Muscle layer of colon (tissue), 2 donors: ENCODE data around the gene YBX1.
"Not testable (repeated sequence)": the region's sequence is repeated elsewhere in the genome, so short reads cannot be mapped to it uniquely, and the experiment has no call there.

Experiments
- H3K27ac ChIP-seq: one replicate; pipeline ENCODE4 v1.7.0; 2013; ENCODE audit warnings: low read depth, mild to moderate bottlenecking, low read length, moderate library complexity
- H3K27me3 ChIP-seq, 2 donors: one replicate each; pipeline ENCODE4 v1.7.0; 2013; ENCODE audit warnings: low read length in 2 of 2, mild to moderate bottlenecking in 2 of 2; ENCODE audit not compliant: insufficient read depth in 2 of 2, control insufficient read depth in 1 of 2
- H3K36me3 ChIP-seq: one replicate; pipeline ENCODE4 v1.7.0; 2013; ENCODE audit warnings: mild to moderate bottlenecking, low read length; ENCODE audit not compliant: insufficient read depth
- H3K4me1 ChIP-seq: one replicate; pipeline ENCODE4 v1.7.0; 2013; ENCODE audit warnings: mild to moderate bottlenecking, low read length; ENCODE audit not compliant: insufficient read depth
- H3K4me3 ChIP-seq, 2 donors: one replicate each; pipeline ENCODE4 v1.7.0; 2013; ENCODE audit warnings: low read length in 2 of 2, low read depth in 1 of 2, mild to moderate bottlenecking in 1 of 2, moderate library complexity in 1 of 2
- H3K9ac ChIP-seq: one replicate; pipeline ENCODE4 v1.7.0; 2013; ENCODE audit warnings: low read length
- H3K9me3 ChIP-seq: one replicate; pipeline ENCODE4 v1.7.0; 2013; ENCODE audit warnings: mild to moderate bottlenecking, low read length
- donor health status: abdominal sarcoma.
- donor health status: Adenocarcinoma of cecum.

Gene YBX1

GRCh38 chr1:42691157-42691498 is 8.9 kb downstream of the YBX1 start:
- Histone ChIP-seq H3K27ac (no peak overlapping the region), H3K9ac (no peak overlapping the region), H3K36me3 (peaks cover 10% of the 10 kb centered on the region), H3K4me3 (no peak overlapping the region), H3K27me3 (no peaks in the 10 kb centered on the region), H3K4me1 (peaks cover 54% of the 10 kb centered on the region), H3K9me3 (no peaks in the 10 kb centered on the region)

GRCh38 chr1:42692461-42692860 is 10.2 kb downstream of the YBX1 start:
- peaks cover 24% of the 10 kb centered on the region for H3K36me3 ChIP-seq
- H3K9ac ChIP-seq: no peak overlapping the region
- H3K4me1 ChIP-seq: peaks cover 42% of the 10 kb centered on the region
- no peak overlapping the region for H3K27ac ChIP-seq
- H3K27me3 ChIP-seq: no peaks in the 10 kb centered on the region
- H3K4me3 ChIP-seq: no peak overlapping the region
- H3K9me3 ChIP-seq: no peaks in the 10 kb centered on the region

- Histone ChIP-seq H3K4me3 (no peak overlapping the region), H3K4me1 (peaks cover 37% of the 10 kb centered on the region), H3K9ac (no peak overlapping the region), H3K27ac (no peak overlapping the region), H3K9me3 (no peaks in the 10 kb centered on the region), H3K36me3 (peaks cover 28% of the 10 kb centered on the region), H3K27me3 (no peaks in the 10 kb centered on the region)
Observed at GRCh38 chr1:42692911-42693310, 10.7 kb downstream of the YBX1 start.

GRCh38 chr1:42698081-42698813 is 16.0 kb downstream of the YBX1 start:
- Histone ChIP-seq H3K36me3 (peaks cover 69% of the 10 kb centered on the region), H3K9me3 (no peaks in the 10 kb centered on the region), H3K27me3 (no peaks in the 10 kb centered on the region), H3K4me1 (no peaks in the 10 kb centered on the region), H3K4me3 (no peak overlapping the region), H3K9ac (no peak overlapping the region), H3K27ac (no peak overlapping the region)

- no peaks in the 10 kb centered on the region for H3K4me1 ChIP-seq
- no peaks in the 10 kb centered on the region for H3K27me3 ChIP-seq
- no peak overlapping the region for H3K9ac ChIP-seq
- peaks cover 79% of the 10 kb centered on the region for H3K36me3 ChIP-seq
- H3K9me3 ChIP-seq: no peaks in the 10 kb centered on the region
- no peak overlapping the region for H3K4me3 ChIP-seq
- no peak overlapping the region for H3K27ac ChIP-seq
Observed at GRCh38 chr1:42700006-42700405, 17.8 kb downstream of the YBX1 start.

- Histone ChIP-seq H3K9ac (no peak overlapping the region), H3K27me3 (no peaks in the 10 kb centered on the region), H3K27ac (no peak overlapping the region), H3K9me3 (no peaks in the 10 kb centered on the region), H3K36me3 (peaks cover 49% of the 10 kb centered on the region), H3K4me3 (no peak overlapping the region), H3K4me1 (no peaks in the 10 kb centered on the region)
Observed at GRCh38 chr1:42703888-42704464, 21.8 kb downstream of the YBX1 start.

GRCh38 chr1:42712808-42713207 is 30.6 kb downstream of the YBX1 start:
- not testable (repeated sequence) for H3K4me3 ChIP-seq, H3K36me3 ChIP-seq, H3K9ac ChIP-seq, H3K9me3 ChIP-seq, H3K27ac ChIP-seq, H3K27me3 ChIP-seq, H3K4me1 ChIP-seq

- no peaks in the 10 kb centered on the region for H3K9me3 ChIP-seq
- no peak overlapping the region for H3K4me3 ChIP-seq
- H3K27me3 ChIP-seq: no peaks in the 10 kb centered on the region
- H3K9ac ChIP-seq: no peak overlapping the region
- H3K4me1 ChIP-seq: no peaks in the 10 kb centered on the region
- H3K36me3 ChIP-seq: peaks cover 9% of the 10 kb centered on the region
- no peak overlapping the region for H3K27ac ChIP-seq
Observed at GRCh38 chr1:42713293-42713692, 31.1 kb downstream of the YBX1 start.

GRCh38 chr1:42714441-42714840 is 32.2 kb downstream of the YBX1 start:
- H3K9ac ChIP-seq, H3K4me1 ChIP-seq, H3K9me3 ChIP-seq, H3K27ac ChIP-seq, H3K4me3 ChIP-seq, H3K27me3 ChIP-seq, H3K36me3 ChIP-seq: not testable (repeated sequence)

GRCh38 chr1:42720868-42721267 is 38.6 kb downstream of the YBX1 start:
- Histone ChIP-seq H3K9ac (no peak overlapping the region), H3K36me3 (peaks cover 3% of the 10 kb centered on the region), H3K27me3 (no peaks in the 10 kb centered on the region), H3K27ac (no peak overlapping the region), H3K4me1 (no peaks in the 10 kb centered on the region), H3K9me3 (no peaks in the 10 kb centered on the region), H3K4me3 (no peak overlapping the region)

GRCh38 chr1:42721926-42722325 is 39.7 kb downstream of the YBX1 start:
- Histone ChIP-seq H3K36me3 (no peaks in the 10 kb centered on the region), H3K9me3 (no peaks in the 10 kb centered on the region), H3K27me3 (no peaks in the 10 kb centered on the region), H3K4me3 (no peak overlapping the region), H3K9ac (no peak overlapping the region), H3K27ac (no peak overlapping the region), H3K4me1 (no peaks in the 10 kb centered on the region)

GRCh38 chr1:42722403-42722802 is 40.2 kb downstream of the YBX1 start:
- H3K9ac ChIP-seq, H3K4me1 ChIP-seq, H3K9me3 ChIP-seq, H3K27me3 ChIP-seq, H3K4me3 ChIP-seq, H3K27ac ChIP-seq, H3K36me3 ChIP-seq: not testable (repeated sequence)
